A549 treated with DMSO at 1 μM for 4 hours (cell line): ENCODE results near the gene SPRED1. TPM values are rescaled to one million over a fixed set of nuclear protein-coding genes. Genes with fewer than 3 reads are reported as not detected.

Experiments used
- total RNA-seq: library from RNA; stranded (reverse); fragments of 200-300 nt; extraction: Qiagen RNA extraction; gene quantifications from 5 replicates; pipeline ENCODE4 v1.2.3, GENCODE V29; 2022; ENCODE audit warnings: low read depth

Gene SPRED1
- 8.2 to 12.2 TPM (median 9.9 TPM) in 5 replicates for total RNA-seq

GRCh38 chr15:38252481-38253350 is at the start of gene SPRED1:
Gene SPRED1, plus strand, starts transcription at chr15:38252836. Its CDS starts 350 bp downstream, at chr15:38253186.

Other genes starting within 250 kb of the SPRED1 start
- gene FAM98B, start 201.3 kb downstream of the SPRED1 start, total RNA-seq, result 10.0 to 14.3 TPM (median 11.2 TPM) in 5 replicates